PFSK-1 (cell line): ENCODE measurements around the gene PCK2. TPM values are rescaled to one million over a fixed set of nuclear protein-coding genes. Genes with fewer than 3 reads are reported as not detected.

ENCODE experiments used
- FOXP2 ChIP-seq: optimal IDR thresholded peaks from 2 replicates; pipeline ENCODE3; 2011; ENCODE audit warnings: borderline replicate concordance, control low read depth, inconsistent platforms; ENCODE audit not compliant: insufficient read depth; ENCODE audit errors: extremely low read length, extremely low read depth
- POLR2AphosphoS5 ChIP-seq: IDR thresholded peaks from 2 replicates; pipeline ENCODE4 v1.6.1; 2012; ENCODE audit warnings: low read depth, mild to moderate bottlenecking, control low read depth, low read length, moderate library complexity
- REST ChIP-seq, 2 experiments: IDR thresholded peaks; 2 replicates each; pipeline versions ENCODE4 v1.6.1 to v1.8.0; 2011 to 2012; ENCODE audit warnings: low read depth in 2 of 2, low read length in 2 of 2, control low read depth in 1 of 2, inconsistent platforms in 1 of 2, mild to moderate bottlenecking in 1 of 2, moderate library complexity in 1 of 2; ENCODE audit not compliant: insufficient read depth in 1 of 2
- SIN3A ChIP-seq: IDR thresholded peaks from 2 replicates; pipeline ENCODE4 v1.6.1; 2012; ENCODE audit warnings: mild to moderate bottlenecking, low read length, moderate library complexity, borderline replicate concordance; ENCODE audit not compliant: insufficient read depth
- TAF1 ChIP-seq: IDR thresholded peaks from 2 replicates; pipeline ENCODE4 v1.6.1; 2012; ENCODE audit warnings: low read length, control low read depth, borderline replicate concordance; ENCODE audit not compliant: insufficient read depth
- polyA plus RNA-seq: library from polyadenylated mRNA; unstranded; fragments of >200 nt; gene quantifications from one replicate; pipeline ENCODE4 v1.2.1, GENCODE V29; 2012; ENCODE audit warnings: low read depth, missing spikeins; ENCODE audit not compliant: insufficient read length

The PCK2 gene
- 0.34 TPM for polyA plus RNA-seq

DNA sequence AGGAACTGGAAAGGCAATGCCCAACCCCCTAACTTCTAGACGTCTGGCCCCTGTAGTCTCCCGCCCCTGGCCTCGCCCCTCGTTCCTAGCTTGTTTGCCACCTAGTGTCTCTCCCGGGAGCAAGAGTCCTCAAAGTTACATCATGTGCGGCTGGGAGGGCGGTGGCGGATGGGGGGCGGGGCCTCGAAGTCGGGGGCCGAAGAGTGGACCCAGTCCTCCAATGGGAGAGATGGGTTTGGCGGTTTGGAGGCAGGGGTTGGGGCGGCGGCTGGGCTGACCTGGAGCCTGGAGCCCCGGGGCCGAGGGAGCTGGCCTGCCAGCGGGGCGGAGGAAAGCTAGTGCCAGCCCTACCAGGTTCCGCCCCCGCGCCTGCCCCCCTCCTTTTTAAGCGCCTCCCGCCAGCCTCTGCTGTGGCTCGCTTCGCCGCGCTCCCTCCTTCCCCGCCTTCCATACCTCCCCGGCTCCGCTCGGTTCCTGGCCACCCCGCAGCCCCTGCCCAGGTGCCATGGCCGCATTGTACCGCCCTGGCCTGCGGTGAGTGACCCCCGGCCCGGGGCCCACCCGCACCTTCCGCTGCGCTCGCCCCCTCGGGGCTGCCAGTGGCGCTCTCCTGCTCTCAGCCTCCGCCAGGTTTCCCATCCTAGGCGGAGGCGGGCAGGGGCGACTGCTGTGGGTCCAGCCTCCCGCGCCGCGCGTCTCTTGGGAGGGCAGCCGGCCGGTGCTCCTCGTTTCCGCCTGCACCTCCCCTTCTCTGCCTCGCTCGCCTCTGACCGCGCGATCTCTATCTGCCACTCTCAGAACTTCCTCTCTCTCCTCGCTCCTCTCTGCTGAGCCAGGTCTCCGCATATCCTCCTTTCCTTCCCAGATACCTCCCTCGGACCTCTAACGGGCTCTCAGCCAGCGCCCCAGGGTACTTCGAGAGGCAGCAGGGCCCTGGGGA lies at the start of gene PCK2:
Gene PCK2 (plus strand): TSS at position 411 of the 940 bp plus-strand sequence. CDS start 95 bp downstream, at position 506.
- TF ChIP-seq POLR2AphosphoS5 (no peak), SIN3A (no peak), REST (IDR thresholded peaks at IDR 0.05; ENCODE audit: insufficient read depth in 1 of 2, low read depth in 2 of 2, low read length in 2 of 2) (no peak)

DNA sequence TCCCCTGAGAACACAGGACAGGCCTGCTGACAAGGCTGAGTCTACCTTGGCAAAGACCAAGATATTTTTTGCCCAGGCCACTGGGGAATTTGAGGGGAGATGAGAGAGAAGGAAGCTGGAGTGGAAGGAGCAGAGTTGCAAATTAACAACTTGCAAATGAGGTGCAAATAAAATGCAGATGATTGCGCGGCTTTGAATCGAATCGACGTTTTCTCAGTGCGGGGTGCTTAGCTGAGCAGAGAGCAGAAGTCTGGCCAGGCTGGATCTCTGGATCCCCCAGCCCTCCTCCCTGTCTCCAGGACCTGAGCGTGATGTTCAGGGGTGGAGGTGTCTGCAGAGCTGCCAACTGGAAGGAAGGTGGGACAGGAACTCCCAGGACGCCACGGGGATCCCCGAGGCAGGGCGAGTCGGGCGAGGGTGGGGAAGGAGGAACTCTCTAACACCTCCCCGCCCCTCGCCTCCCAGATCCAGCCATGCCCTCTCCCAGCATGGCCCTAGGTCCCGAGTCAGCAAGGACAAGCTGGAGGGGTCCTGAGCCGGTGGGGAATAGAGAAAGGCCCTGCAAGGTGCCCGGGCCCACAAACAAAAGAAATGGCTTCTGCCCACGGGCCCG lies 42.8 kb upstream of the PCK2 start:
- TF ChIP-seq TAF1 (no peak), POLR2AphosphoS5 (no peak), SIN3A (no peak), REST (IDR thresholded peaks at IDR 0.05; ENCODE audit: insufficient read depth in 1 of 2, low read depth in 2 of 2, low read length in 2 of 2) (no peak), FOXP2 (no peak)

DNA sequence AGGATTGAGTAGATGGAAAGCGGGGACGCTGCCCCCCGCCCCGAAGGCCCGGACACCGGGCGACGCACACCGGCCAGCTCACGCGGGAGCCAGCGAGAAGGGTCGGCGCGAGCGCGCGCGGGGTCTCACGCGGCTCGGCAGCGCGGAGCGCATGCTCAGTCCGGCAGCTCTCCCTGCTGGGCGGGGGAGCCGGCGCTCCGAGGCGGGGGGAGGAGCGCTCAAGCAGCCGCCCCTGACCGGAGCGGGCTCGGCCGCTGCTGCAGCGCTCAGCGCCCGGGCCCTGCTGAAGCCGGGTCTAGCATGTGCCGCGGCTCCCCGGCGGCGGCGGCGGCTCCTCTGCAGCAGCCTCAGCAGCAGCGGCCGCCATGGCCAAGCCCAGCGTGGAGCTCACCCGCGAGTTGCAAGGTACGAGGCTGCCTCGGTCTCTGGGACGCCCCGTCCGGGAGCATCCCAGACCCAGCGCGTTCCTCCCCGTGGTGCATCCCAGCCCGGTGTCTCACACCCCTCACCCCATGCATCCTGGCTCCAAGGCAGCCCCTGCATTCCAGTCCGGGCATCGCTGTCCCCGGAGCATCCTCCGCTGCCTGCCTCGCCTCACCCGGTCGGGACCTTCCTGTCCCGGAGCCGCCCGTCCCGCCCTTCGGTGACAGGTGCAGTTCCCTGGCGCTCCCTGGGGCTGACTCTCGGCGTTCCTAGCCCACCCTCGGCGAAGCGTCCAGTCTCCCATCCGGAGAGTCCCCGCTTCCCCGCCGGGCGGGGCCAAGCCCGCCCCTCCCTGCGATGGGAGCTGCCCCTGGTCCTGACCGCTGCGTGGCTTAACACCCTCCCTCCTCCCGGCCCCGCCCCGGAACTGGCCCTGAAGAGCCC lies 42.1 kb upstream of the PCK2 start, which contains the start of gene CARMIL3:
Gene CARMIL3 (plus strand): TSS at position 221 of the 867 bp plus-strand sequence. CDS start 145 bp downstream, at position 366.
- TF ChIP-seq TAF1, result no peak
- TF ChIP-seq REST (IDR thresholded peaks at IDR 0.05; ENCODE audit: insufficient read depth in 1 of 2, low read depth in 2 of 2, low read length in 2 of 2), result peak; percentile 88 to 92

GRCh38 chr14:24052656-24053547 lies 41.2 kb upstream of the PCK2 start:
- no peak for TF ChIP-seq FOXP2
- no peak for TF ChIP-seq SIN3A
- TF ChIP-seq REST (IDR thresholded peaks at IDR 0.05; ENCODE audit: insufficient read depth in 1 of 2, low read depth in 2 of 2, low read length in 2 of 2), result no peak
- TF ChIP-seq TAF1, result no peak
- no peak for TF ChIP-seq POLR2AphosphoS5
